ENCODE data around the gene GON4L. TPM values are rescaled to one million over a fixed set of nuclear protein-coding genes. Genes with fewer than 3 reads are reported as not detected.
"Not testable (repeated sequence)": the region's sequence is repeated elsewhere in the genome, so short reads cannot be mapped to it uniquely, and the experiment has no call there.

The GON4L gene
- polyA plus RNA-seq, 1 experiment = 24.5 TPM

- Histone ChIP-seq H3K4me3 (ENCODE audit: low read depth, low read length) (no peak overlapping the region), H3K27me3 (ENCODE audit: control insufficient read depth, insufficient read depth, low read length) (no peaks in the 10 kb centered on the region), H3K27ac (ENCODE audit: low read depth, low read length) (no peak overlapping the region), H3K9me3 (ENCODE audit: control insufficient read depth, insufficient read depth, low read length) (no peaks in the 10 kb centered on the region)
- no peak for TF ChIP-seq CTCF (IDR thresholded peaks at IDR 0.05; ENCODE audit: low read depth, low read length)
- POLR2A ChIA-PET = interaction anchor here (0.6 kb wide), 1 partner anchor 308 kb away, joined by 7 read pairs; no protein-coding TSS in a partner anchor
- no peak for DNase-seq (ENCODE audit: low read depth, low spot score)
- CTCF ChIA-PET = interaction anchor here (2.0 kb wide), 1 partner anchor 10 kb away, joined by 7 read pairs; no protein-coding TSS in a partner anchor
Observed at GRCh38 chr1:155719703-155720102, 137.3 kb downstream of the GON4L start.

DNA sequence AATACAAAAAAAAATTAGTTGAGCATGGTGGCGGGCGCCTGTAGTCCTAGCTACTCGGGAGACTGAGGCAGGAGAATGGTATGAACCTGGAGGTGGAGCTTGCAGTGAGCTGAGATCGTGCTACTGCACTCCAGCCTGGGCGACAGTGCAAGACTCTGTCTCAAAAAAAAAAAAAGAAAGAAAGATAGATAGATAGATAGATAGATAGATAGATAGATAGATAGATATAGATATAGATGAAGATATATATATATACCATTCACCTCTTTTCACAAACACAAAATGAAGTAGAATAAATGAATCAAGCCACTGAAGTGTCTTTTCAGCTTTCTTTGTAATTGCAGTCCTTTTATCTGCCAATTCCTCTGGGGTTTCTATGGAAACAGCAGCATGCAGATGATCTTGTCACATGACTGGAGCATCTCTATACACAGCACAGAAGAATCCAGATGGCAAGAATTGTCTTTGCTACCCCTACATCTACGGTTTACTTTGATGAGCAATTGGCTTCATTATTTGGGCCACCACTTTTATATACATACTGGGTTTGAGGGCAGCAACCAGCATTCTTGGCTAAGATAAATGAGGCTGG lies 138.4 kb downstream of the GON4L start:
- DNase-seq (ENCODE audit: low read depth, low spot score); H3K9me3 ChIP-seq (ENCODE audit: control insufficient read depth, insufficient read depth, low read length); H3K27ac ChIP-seq (ENCODE audit: low read depth, low read length); H3K27me3 ChIP-seq (ENCODE audit: control insufficient read depth, insufficient read depth, low read length); H3K4me3 ChIP-seq (ENCODE audit: low read depth, low read length); POLR2A ChIA-PET: not testable (repeated sequence)
- CTCF ChIA-PET = interaction anchor here (2.0 kb wide), 1 partner anchor 11 kb away, joined by 7 read pairs; no protein-coding TSS in a partner anchor

DNA sequence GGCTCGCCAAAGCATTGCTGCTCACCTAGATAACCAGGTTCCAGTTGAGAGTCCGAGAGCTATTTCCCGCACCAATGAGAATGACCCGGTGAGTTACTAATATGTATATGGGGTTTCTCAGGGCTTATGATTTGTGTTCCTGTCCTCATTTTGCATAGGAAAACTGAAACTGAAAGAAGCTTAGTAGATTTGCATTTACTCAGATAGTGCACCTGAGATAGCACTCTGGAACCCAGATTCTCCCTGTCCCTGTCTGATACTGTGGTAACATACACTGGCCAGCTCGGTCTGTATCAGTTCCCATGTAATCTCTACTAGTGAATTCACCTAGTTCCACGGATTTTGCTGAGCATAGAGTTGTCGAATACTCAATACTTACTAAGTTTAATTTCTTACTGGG lies 140.0 kb downstream of the GON4L start:
- no peak overlapping the region for H3K27ac ChIP-seq (ENCODE audit: low read depth, low read length)
- H3K9me3 ChIP-seq (ENCODE audit: control insufficient read depth, insufficient read depth, low read length) = no peaks in the 10 kb centered on the region
- no peak for TF ChIP-seq CTCF (IDR thresholded peaks at IDR 0.05; ENCODE audit: low read depth, low read length)
- DNase-seq (ENCODE audit: low read depth, low spot score) = no peak
- ChIA-PET POLR2A (no interaction called here), CTCF (no interaction called here)
- H3K27me3 ChIP-seq (ENCODE audit: control insufficient read depth, insufficient read depth, low read length) = no peaks in the 10 kb centered on the region
- H3K4me3 ChIP-seq (ENCODE audit: low read depth, low read length) = no peak overlapping the region

DNA sequence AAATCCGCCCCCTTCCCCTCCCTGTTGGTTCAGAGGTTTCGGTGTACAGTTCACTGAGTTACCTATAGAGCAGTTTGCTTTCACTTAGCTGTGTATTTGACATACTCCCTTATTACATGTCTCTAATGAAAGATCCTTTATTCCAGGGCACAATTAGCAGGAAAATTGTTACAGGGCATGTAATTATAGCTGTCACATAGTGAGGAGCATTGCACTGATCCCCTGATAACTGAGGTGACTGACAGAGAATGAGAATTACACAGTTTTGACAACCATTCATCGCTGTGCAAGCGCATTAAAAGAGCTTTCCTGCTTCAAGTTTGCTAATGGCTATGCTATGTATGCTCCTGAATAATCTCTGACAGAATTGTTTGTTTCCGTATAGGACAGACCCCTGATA lies 141.2 kb downstream of the GON4L start:
- no peak for TF ChIP-seq CTCF (IDR thresholded peaks at IDR 0.05; ENCODE audit: low read depth, low read length)
- H3K4me3 ChIP-seq (ENCODE audit: low read depth, low read length) = no peak overlapping the region
- ChIA-PET POLR2A (no interaction called here), CTCF (interaction anchor here (1.4 to 2.0 kb wide), 2 partner anchors 14 to 465 kb away, joined by 6 to 7 read pairs; no protein-coding TSS in a partner anchor)
- no peak overlapping the region for H3K27ac ChIP-seq (ENCODE audit: low read depth, low read length)
- no peaks in the 10 kb centered on the region for H3K27me3 ChIP-seq (ENCODE audit: control insufficient read depth, insufficient read depth, low read length)
- no peaks in the 10 kb centered on the region for H3K9me3 ChIP-seq (ENCODE audit: control insufficient read depth, insufficient read depth, low read length)
- DNase-seq (ENCODE audit: low read depth, low spot score) = no peak

- H3K4me3 ChIP-seq (ENCODE audit: low read depth, low read length); H3K9me3 ChIP-seq (ENCODE audit: control insufficient read depth, insufficient read depth, low read length); H3K27ac ChIP-seq (ENCODE audit: low read depth, low read length); POLR2A ChIA-PET; DNase-seq (ENCODE audit: low read depth, low spot score); H3K27me3 ChIP-seq (ENCODE audit: control insufficient read depth, insufficient read depth, low read length): not testable (repeated sequence)
- CTCF ChIA-PET = interaction anchor here (0.6 to 2.0 kb wide), 3 partner anchors 14 to 465 kb away, joined by 3 to 7 read pairs (median 6); no protein-coding TSS in a partner anchor
Observed at GRCh38 chr1:155715056-155715455, 142.0 kb downstream of the GON4L start.

DNA sequence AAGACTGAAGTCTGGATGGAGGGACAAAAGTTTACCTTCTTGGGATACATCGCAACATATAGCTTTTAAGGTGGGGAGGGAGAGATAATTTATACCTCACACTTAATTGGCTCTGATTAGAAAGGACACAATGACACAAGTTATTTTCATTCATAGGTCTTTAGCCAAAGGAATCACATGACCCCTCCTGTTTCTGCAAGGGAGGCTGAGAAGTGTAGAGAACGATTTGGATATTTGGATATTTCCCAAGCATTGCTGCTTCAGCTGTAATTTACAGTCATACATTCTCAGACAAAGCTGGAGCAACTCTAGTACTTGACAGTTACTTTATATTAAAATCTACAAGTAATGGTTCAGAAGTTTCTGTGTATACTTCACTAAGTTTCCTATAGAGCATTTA lies 143.9 kb downstream of the GON4L start:
- Histone ChIP-seq H3K27me3 (ENCODE audit: control insufficient read depth, insufficient read depth, low read length) (no peaks in the 10 kb centered on the region), H3K4me3 (ENCODE audit: low read depth, low read length) (no peak overlapping the region), H3K9me3 (ENCODE audit: control insufficient read depth, insufficient read depth, low read length) (peaks cover 8% of the 10 kb centered on the region), H3K27ac (ENCODE audit: low read depth, low read length) (no peak overlapping the region)
- DNase-seq (ENCODE audit: low read depth, low spot score) = no peak
- TF ChIP-seq CTCF (IDR thresholded peaks at IDR 0.05; ENCODE audit: low read depth, low read length) = no peak
- ChIA-PET CTCF (interaction anchor here (0.7 kb wide), 1 partner anchor 50 kb away, joined by 3 read pairs; no protein-coding TSS in a partner anchor), POLR2A (no interaction called here)

DNA sequence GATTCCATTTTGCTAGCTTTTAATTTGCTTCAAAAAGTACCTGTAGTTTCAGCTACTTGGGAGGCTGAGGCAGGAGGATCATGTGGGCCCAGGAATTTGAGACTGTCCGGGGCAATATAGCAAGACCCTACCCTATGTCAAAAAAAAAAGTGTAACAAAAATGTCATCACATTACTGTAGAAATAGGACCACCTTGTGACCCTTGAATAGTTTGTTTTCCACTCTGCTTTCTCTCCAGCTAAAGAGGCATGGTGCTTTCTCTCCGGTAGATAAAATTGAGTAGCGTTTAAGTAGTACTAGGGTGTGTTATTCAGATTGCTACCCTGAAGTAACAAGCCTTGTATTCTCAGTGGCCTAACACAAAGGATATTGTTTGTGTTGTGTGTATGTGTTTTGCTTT lies 144.4 kb downstream of the GON4L start:
- H3K27me3 ChIP-seq (ENCODE audit: control insufficient read depth, insufficient read depth, low read length); POLR2A ChIA-PET; H3K27ac ChIP-seq (ENCODE audit: low read depth, low read length); DNase-seq (ENCODE audit: low read depth, low spot score); H3K4me3 ChIP-seq (ENCODE audit: low read depth, low read length); H3K9me3 ChIP-seq (ENCODE audit: control insufficient read depth, insufficient read depth, low read length): not testable (repeated sequence)
- CTCF ChIA-PET = interaction anchor here (0.7 kb wide), 1 partner anchor 51 kb away, joined by 3 read pairs; no protein-coding TSS in a partner anchor

DNA sequence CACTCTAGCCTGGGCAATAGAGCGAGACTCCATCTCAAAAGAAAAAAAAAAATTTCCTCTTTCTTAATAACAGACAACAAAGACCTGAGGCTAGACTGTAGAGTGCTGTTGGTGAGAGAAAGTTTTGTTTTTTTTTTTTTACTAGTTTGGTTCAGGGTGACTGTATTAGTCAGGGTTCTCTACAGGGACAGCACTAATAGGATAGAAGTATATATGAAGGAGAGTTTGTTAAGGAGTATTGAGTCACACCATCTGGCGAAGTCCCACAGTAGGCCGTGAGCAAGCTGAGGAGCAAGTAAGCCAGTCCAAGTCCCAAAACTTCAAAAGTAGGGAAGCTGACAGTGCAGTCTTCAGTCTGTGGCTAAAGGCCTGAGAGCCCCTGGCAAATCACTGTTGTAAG lies 145.6 kb downstream of the GON4L start:
- H3K9me3 ChIP-seq (ENCODE audit: control insufficient read depth, insufficient read depth, low read length); DNase-seq (ENCODE audit: low read depth, low spot score); H3K27ac ChIP-seq (ENCODE audit: low read depth, low read length); H3K27me3 ChIP-seq (ENCODE audit: control insufficient read depth, insufficient read depth, low read length); CTCF ChIA-PET; H3K4me3 ChIP-seq (ENCODE audit: low read depth, low read length): not testable (repeated sequence)
- POLR2A ChIA-PET = interaction anchor here (0.7 kb wide), 1 partner anchor 13 kb away, joined by 3 read pairs; no protein-coding TSS in a partner anchor

Data from AG04450 (cell line).